Loucy (cell line): Measurements from ENCODE around the gene SEC24B.

Experiments used
- H2AFZ ChIP-seq: fragments of 200-600 bp; sonication (generic); 2 replicates; pipeline ENCODE4 v1.6.0; 2016; ENCODE audit warnings: antibody characterized with exemption, mild to moderate bottlenecking, low read length, moderate library complexity
- H3F3A ChIP-seq: fragments of 200-600 bp; 2 replicates; pipeline ENCODE4 v1.6.0; 2016; ENCODE audit warnings: antibody characterized with exemption, low read depth, mild to moderate bottlenecking
- H3K27me3 ChIP-seq: fragments of 200-600 bp; sonication (generic); 2 replicates; pipeline ENCODE4 v1.6.1; 2014; ENCODE audit warnings: low read length, mild to moderate bottlenecking; ENCODE audit not compliant: insufficient read depth, poor library complexity, severe bottlenecking
- H3K36me3 ChIP-seq: fragments of 200-600 bp; sonication (generic); 2 replicates; pipeline ENCODE4 v1.6.1; 2016; ENCODE audit warnings: low read length; ENCODE audit not compliant: insufficient read depth
- H3K4me1 ChIP-seq: fragments of 200-600 bp; sonication (generic); 2 replicates; pipeline ENCODE4 v1.5.1; 2014; ENCODE audit warnings: low read length, mild to moderate bottlenecking; ENCODE audit not compliant: insufficient read depth, poor library complexity, severe bottlenecking
- H3K4me2 ChIP-seq: fragments of 200-600 bp; sonication (generic); 2 replicates; pipeline ENCODE4 v1.6.0; 2014; ENCODE audit warnings: antibody characterized with exemption, low read length, low read depth, mild to moderate bottlenecking; ENCODE audit not compliant: poor library complexity, severe bottlenecking
- H3K4me3 ChIP-seq: fragments of 200-600 bp; sonication (generic); 2 replicates; pipeline ENCODE4 v1.5.1; 2014; ENCODE audit warnings: low read length, mild to moderate bottlenecking, mixed read lengths; ENCODE audit not compliant: poor library complexity, severe bottlenecking
- H3K79me2 ChIP-seq: fragments of 200-600 bp; sonication (generic); 2 replicates; pipeline ENCODE4 v1.6.1; 2014; ENCODE audit warnings: low read length; ENCODE audit not compliant: insufficient read depth
- H3K9ac ChIP-seq: fragments of 200-600 bp; sonication (generic); 2 replicates; pipeline ENCODE4 v1.6.0; 2014; ENCODE audit warnings: mild to moderate bottlenecking, low read depth, low read length, moderate library complexity; ENCODE audit not compliant: poor library complexity, severe bottlenecking
- H3K9me2 ChIP-seq: fragments of 200-600 bp; sonication (generic); replicated peaks from 2 replicates; pipeline ENCODE4 v1.6.1; 2016; ENCODE audit warnings: low read depth, low read length, mixed read lengths
- H3K9me3 ChIP-seq: fragments of 200-600 bp; sonication (generic); 2 replicates; pipeline ENCODE4 v1.6.1; 2014; ENCODE audit warnings: mild to moderate bottlenecking, antibody characterized with exemption, low read length, low read depth; ENCODE audit not compliant: insufficient read depth
- H4K20me1 ChIP-seq: fragments of 200-600 bp; sonication (generic); 2 replicates; pipeline ENCODE4 v1.6.0; 2014; ENCODE audit warnings: antibody characterized with exemption, low read length, mild to moderate bottlenecking; ENCODE audit not compliant: insufficient read depth, poor library complexity, severe bottlenecking
- CTCF ChIP-seq: fragments of 200-600 bp; sonication (generic); conservative IDR thresholded peaks from 2 replicates; pipeline ENCODE4 v1.5.1; 2014; ENCODE audit warnings: mild to moderate bottlenecking, antibody characterized with exemption, low read length
- EZH2phosphoT487 ChIP-seq: fragments of 200-600 bp; IDR thresholded peaks from 2 replicates; pipeline ENCODE4 v1.6.1; 2018; ENCODE audit warnings: antibody characterized with exemption, mild to moderate bottlenecking, moderate library complexity, borderline replicate concordance

Gene SEC24B

GRCh38 chr4:109552237-109552636 is 118.6 kb downstream of the SEC24B start:
- Histone ChIP-seq H3K27me3 (no peaks in the 10 kb centered on the region), H4K20me1 (no peaks in the 10 kb centered on the region), H2AFZ (no peak overlapping the region), H3F3A (no peaks in the 10 kb centered on the region), H3K9me3 (no peaks in the 10 kb centered on the region; the same call in 1 of the 2 replicates), H3K4me3 (no peak overlapping the region), H3K36me3 (no peaks in the 10 kb centered on the region), H3K4me1 (peaks cover 13% of the 10 kb centered on the region), H3K4me2 (no peak overlapping the region), H3K9me2 (no peaks in the 10 kb centered on the region), H3K9ac (no peak overlapping the region), H3K79me2 (no peaks in the 10 kb centered on the region)
- TF ChIP-seq EZH2phosphoT487 (no peak), CTCF (no peak)

GRCh38 chr4:109553130-109553529 is 119.5 kb downstream of the SEC24B start:
- no peaks in the 10 kb centered on the region for H4K20me1 ChIP-seq
- H3F3A ChIP-seq, result no peaks in the 10 kb centered on the region
- no peaks in the 10 kb centered on the region for H3K79me2 ChIP-seq
- TF ChIP-seq CTCF, result no peak
- no peak for TF ChIP-seq EZH2phosphoT487
- H3K9me2 ChIP-seq, result no peaks in the 10 kb centered on the region
- no peaks in the 10 kb centered on the region for H3K27me3 ChIP-seq
- H3K9ac ChIP-seq, result no peak overlapping the region
- H3K4me3 ChIP-seq, result no peak overlapping the region
- H2AFZ ChIP-seq, result no peak overlapping the region
- H3K4me1 ChIP-seq, result peaks cover 11% of the 10 kb centered on the region
- H3K9me3 ChIP-seq, result no peaks in the 10 kb centered on the region; the same call in 1 of the 2 replicates
- H3K36me3 ChIP-seq, result no peaks in the 10 kb centered on the region
- no peak overlapping the region for H3K4me2 ChIP-seq

- H3K79me2 ChIP-seq, result no peaks in the 10 kb centered on the region
These were observed 121.4 kb downstream of the SEC24B start for GRCh38 chr4:109554971-109555370.

More at GRCh38 chr4:109554971-109555370, 121.4 kb downstream of the SEC24B start:
- no peaks in the 10 kb centered on the region for H3K4me1 ChIP-seq
- no peaks in the 10 kb centered on the region for H3F3A ChIP-seq
- no peaks in the 10 kb centered on the region for H3K27me3 ChIP-seq
- no peaks in the 10 kb centered on the region for H4K20me1 ChIP-seq
- no peak overlapping the region for H3K9ac ChIP-seq
- H3K9me2 ChIP-seq, result no peaks in the 10 kb centered on the region
- H3K4me2 ChIP-seq, result no peak overlapping the region
- no peak overlapping the region for H3K4me3 ChIP-seq
- H3K36me3 ChIP-seq, result no peaks in the 10 kb centered on the region
- H2AFZ ChIP-seq, result no peak overlapping the region
- TF ChIP-seq EZH2phosphoT487, result no peak
- no peak for TF ChIP-seq CTCF
- H3K9me3 ChIP-seq, result no peaks in the 10 kb centered on the region
